OCI-LY1 (cell line): ENCODE data around the gene TMEM203.

Experiments
- CTCF ChIP-seq: fragments of 200-600 bp; sonication (generic), shearing (Covaris generic); IDR thresholded peaks from 2 replicates; pipeline ENCODE4 v1.5.1; 2017; ENCODE audit warnings: mild to moderate bottlenecking, antibody characterized with exemption, low read length, moderate library complexity, mixed read lengths
- EZH2 ChIP-seq: fragments of 200-600 bp; sonication (generic), shearing (Covaris generic); IDR thresholded peaks from 2 replicates; pipeline ENCODE4 v1.8.0; 2017; ENCODE audit warnings: borderline replicate concordance, mixed run types, mild to moderate bottlenecking, antibody characterized with exemption, low read length, moderate library complexity, mixed read lengths

DNA sequence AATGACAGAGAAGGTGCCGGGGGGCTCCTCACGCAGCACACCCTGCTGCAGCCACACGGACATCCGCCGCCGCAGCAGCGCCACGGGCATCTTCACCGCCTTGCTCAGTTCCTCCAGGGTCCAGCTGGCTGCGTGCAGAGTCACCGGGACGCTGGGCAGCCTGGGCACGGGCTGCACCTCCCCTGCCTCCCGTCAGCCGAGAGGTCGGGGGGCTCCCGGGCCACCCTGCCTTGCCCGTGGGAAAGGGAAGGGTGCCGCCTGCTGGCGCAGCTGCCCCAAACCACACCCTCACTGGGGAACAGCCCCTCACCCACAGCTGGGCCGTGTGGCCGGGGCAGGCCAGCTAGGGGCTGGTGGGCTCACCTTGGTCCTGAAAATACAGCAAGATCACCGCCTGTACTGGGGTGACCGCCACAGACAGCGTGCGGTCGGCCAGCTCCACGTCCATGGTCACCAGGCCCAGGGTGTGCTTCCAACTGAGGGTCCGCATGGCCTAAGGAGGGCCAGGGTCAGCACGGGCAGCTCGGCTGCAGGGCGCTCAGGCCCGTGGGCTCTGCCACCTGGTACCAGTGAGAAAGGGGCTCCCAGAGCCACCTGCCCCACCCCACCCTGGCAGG is 30.0 kb downstream of the TMEM203 start:
- TF ChIP-seq EZH2 (no peak), CTCF (peak; percentile 58)
